GM12878 (cell line): ENCODE results near the gene UAP1L1. TPM values are rescaled to one million over a fixed set of nuclear protein-coding genes. Genes with fewer than 3 reads are reported as not detected.

Source experiments
- ATAC-seq: fragments of 200-7000 bp; cut with Tn5 transposase; 3 replicates; pipeline ENCODE4 v1.9.1; 2020; ENCODE audit warnings: mild to moderate bottlenecking, moderate library complexity
- BruUV-seq: library from RNA; stranded (reverse); fragments of 400-500 nt; replicated peaks from 2 replicates; lab custom pipeline; 2021; lab: Mats Ljungman, UMichigan
- CTCF ChIA-PET: fragments of 300-600 bp; sonication (Branson Sonifier 250); formaldehyde crosslinking; extraction: SDS; loops from one replicate; lab custom pipeline; 2021; ENCODE audit warnings: inconsistent platforms; lab: Yijun Ruan, JAX
- POLR2A ChIA-PET: fragments of 350-600 bp; formaldehyde crosslinking; extraction: SDS; loops from one replicate; lab custom pipeline; 2021; ENCODE audit warnings: inconsistent platforms; lab: Charles Lee
- RAD21 ChIA-PET: fragments of 300-600 bp; sonication (Branson Sonifier 250); formaldehyde crosslinking; loops from one replicate; lab custom pipeline; 2023; ENCODE audit warnings: antibody characterized with exemption; ENCODE audit not compliant: unreplicated experiment; lab: Charles Lee
- SMC1A ChIA-PET: fragments of 300-600 bp; sonication (Branson Sonifier 250); formaldehyde crosslinking; loops from one replicate; lab custom pipeline; 2023; ENCODE audit not compliant: unreplicated experiment, uncharacterized antibody; lab: Charles Lee
- DNase-seq: peaks from one replicate; pipeline ENCODE4 v3.0.0-alpha.2; 2011; ENCODE audit warnings: low read depth, low spot score
- FAIRE-seq: peaks from 3 replicates; lab custom pipeline; 2011; peaks lifted over from hg19 to GRCh38; lab: Jason Lieb, UNC
- H2AFZ ChIP-seq: 2 replicates; pipeline ENCODE4 v1.6.0; 2011; ENCODE audit warnings: low read depth, low read length, control low read depth; ENCODE audit not compliant: control insufficient read depth
- H3K27ac ChIP-seq: 2 replicates; pipeline ENCODE4 v1.5.1; 2011; ENCODE audit warnings: control low read depth; ENCODE audit not compliant: control insufficient read depth, insufficient read depth
- H3K27me3 ChIP-seq, 2 experiments: replicated peaks in 1 of 2; 2 replicates each; pipeline versions ENCODE4 v1.6.0 to v1.6.1; 2011; ENCODE audit warnings: low read length in 1 of 2; ENCODE audit not compliant: control insufficient read depth in 2 of 2, insufficient read depth in 2 of 2
- H3K36me3 ChIP-seq, 2 experiments: 2 replicates each; pipeline ENCODE4 v1.5.1; 2011; ENCODE audit warnings: low read length in 1 of 2; ENCODE audit not compliant: control insufficient read depth in 2 of 2, insufficient read depth in 2 of 2
- H3K4me1 ChIP-seq: 2 replicates; pipeline ENCODE4 v1.6.1; 2011; ENCODE audit warnings: mild to moderate bottlenecking, low read length, moderate library complexity, mixed read lengths; ENCODE audit not compliant: control insufficient read depth, insufficient read depth
- H3K4me2 ChIP-seq: 2 replicates; pipeline ENCODE4 v1.6.0; 2011; ENCODE audit warnings: control low read depth; ENCODE audit not compliant: control insufficient read depth, insufficient read depth
- H3K4me3 ChIP-seq: fragments of 200-600 bp; sonication (generic); 2 replicates; pipeline ENCODE4 v1.5.1; 2016
- H3K79me2 ChIP-seq: 2 replicates; pipeline ENCODE4 v1.6.0; 2011; ENCODE audit warnings: low read length; ENCODE audit not compliant: control insufficient read depth, insufficient read depth
- H3K9ac ChIP-seq: 2 replicates; pipeline ENCODE4 v1.8.0; 2011; ENCODE audit warnings: low read length, control low read depth, mixed read lengths; ENCODE audit not compliant: control insufficient read depth, insufficient read depth
- H3K9me3 ChIP-seq: replicated peaks from 3 replicates; pipeline ENCODE4 v1.5.1; 2011; ENCODE audit warnings: mild to moderate bottlenecking, low read length; ENCODE audit not compliant: control insufficient read depth, insufficient read depth
- H4K20me1 ChIP-seq: 2 replicates; pipeline ENCODE4 v1.6.0; 2011; ENCODE audit not compliant: control insufficient read depth, insufficient read depth
- FOXK2 ChIP-seq: fragments of 450-650 bp; IDR thresholded peaks from 2 replicates; pipeline ENCODE4 v1.6.1; 2017; ENCODE audit warnings: mild to moderate bottlenecking, moderate library complexity
- IKZF2 ChIP-seq, 2 experiments: fragments of 450-650 bp; IDR thresholded peaks; 2 replicates each; pipeline ENCODE4 v1.6.1; 2017; ENCODE audit warnings: mild to moderate bottlenecking in 2 of 2, moderate library complexity in 2 of 2
- NRF1 ChIP-seq: conservative IDR thresholded peaks from 2 replicates; pipeline ENCODE4 v1.6.1; 2011; ENCODE audit warnings: mild to moderate bottlenecking, low read depth, low read length, improper control_type of control experiment
- PML ChIP-seq: IDR thresholded peaks from 2 replicates; pipeline ENCODE4 v1.6.1; 2012; ENCODE audit warnings: low read length, inconsistent platforms
- RFX5 ChIP-seq: IDR thresholded peaks from 2 replicates; pipeline ENCODE4 v1.6.1; 2011; ENCODE audit warnings: low read depth, low read length, improper control_type of control experiment
- TAF1 ChIP-seq: IDR thresholded peaks from 2 replicates; pipeline ENCODE4 v1.6.1; 2011; ENCODE audit warnings: mild to moderate bottlenecking, low read depth, low read length, borderline replicate concordance
- TARDBP ChIP-seq: IDR thresholded peaks from 2 replicates; pipeline ENCODE4 v1.6.1; 2016; ENCODE audit warnings: borderline replicate concordance
- TCF7 ChIP-seq: IDR thresholded peaks from 2 replicates; pipeline ENCODE4 v1.6.1; 2014; ENCODE audit warnings: antibody characterized with exemption, borderline replicate concordance
- ZNF622 ChIP-seq: fragments of 450-650 bp; IDR thresholded peaks from 2 replicates; pipeline ENCODE4 v1.6.1; 2017; ENCODE audit warnings: mild to moderate bottlenecking, inconsistent platforms
- WGBS: methylation state at CpG from one replicate; pipeline ENCODE4 v1.1.6; 2016; ENCODE audit warnings: low lambda C conversion rate; ENCODE audit not compliant: insufficient replicate concordance, insufficient coverage; ENCODE audit errors: missing lambda C conversion rate; 5-methylcytosine and 5-hydroxymethylcytosine counted together
- in situ Hi-C: fragments of 300-500 bp; cut with MboI; formaldehyde crosslinking; loops from 9 replicates; pipeline ENCODE4 v1.14.3; 2018; ENCODE audit warnings: mixed read lengths
- intact Hi-C: fragments of 100-400 bp; cut with micrococcal nuclease; formaldehyde crosslinking; loops from one replicate; pipeline ENCODE4 v1.14.2; 2022; ENCODE audit not compliant: unreplicated experiment
- polyA plus RNA-seq, 11 experiments: library from polyadenylated mRNA; depleted of rRNA in 4 of 11; unstranded in 6 of 11; stranded (reverse) in 5 of 11; fragments of >200 nt; fragmentation: Nextera tagmentation in 4 of 11; fragmentation: Illumina TruSeq in 1 of 11; extraction: Ambion mirVana in 4 of 11; extraction: Trizol in 1 of 11; gene quantifications; 1 replicate in 1 of 11; 2 replicates in 10 of 11; pipeline versions ENCODE4 v1.2.1 to v1.2.3, GENCODE V29; 2011 to 2016; ENCODE audit warnings: inconsistent platforms in 2 of 11, missing spikeins in 2 of 11, low read depth in 1 of 11
- total RNA-seq, 4 experiments: library from RNA; depleted of rRNA in 3 of 4; stranded (reverse); fragments of >200 nt in 3 of 4; fragmentation: Illumina TruSeq in 1 of 4; extraction: Trizol in 1 of 4; gene quantifications; 2 replicates each; pipeline versions ENCODE4 v1.2.1 to v1.2.3, GENCODE V29; 2013 to 2021
- TF ChIP-seq, protein P1 (sequence below): fragments of 450-650 bp; IDR thresholded peaks from 2 replicates; pipeline ENCODE4 v1.6.1; 2017; ENCODE audit warnings: borderline replicate concordance
- TF ChIP-seq, protein P2 (sequence below): IDR thresholded peaks from 2 replicates; pipeline ENCODE4 v1.6.1; 2011; ENCODE audit warnings: low read depth, low read length, improper control_type of control experiment, borderline replicate concordance
- TF ChIP-seq, protein P3 (sequence below): IDR thresholded peaks from 2 replicates; pipeline ENCODE4 v1.6.1; 2011; ENCODE audit warnings: mild to moderate bottlenecking, low read depth, low read length, moderate library complexity; ENCODE audit not compliant: insufficient replicate concordance
- TF ChIP-seq, protein P4 (sequence below): fragments of 450-650 bp; formaldehyde crosslinking; IDR thresholded peaks from 2 replicates; pipeline ENCODE4 v1.4.0; 2022; ENCODE audit warnings: mild to moderate bottlenecking, moderate library complexity

UAP1L1 gene
- total and polyA plus RNA-seq, 10 of the 15 experiments (the other 5 are each of a cell fraction or from before 2014, with no cell fraction given), result 0.29 to 15.7 (median 5.8) TPM

DNA sequence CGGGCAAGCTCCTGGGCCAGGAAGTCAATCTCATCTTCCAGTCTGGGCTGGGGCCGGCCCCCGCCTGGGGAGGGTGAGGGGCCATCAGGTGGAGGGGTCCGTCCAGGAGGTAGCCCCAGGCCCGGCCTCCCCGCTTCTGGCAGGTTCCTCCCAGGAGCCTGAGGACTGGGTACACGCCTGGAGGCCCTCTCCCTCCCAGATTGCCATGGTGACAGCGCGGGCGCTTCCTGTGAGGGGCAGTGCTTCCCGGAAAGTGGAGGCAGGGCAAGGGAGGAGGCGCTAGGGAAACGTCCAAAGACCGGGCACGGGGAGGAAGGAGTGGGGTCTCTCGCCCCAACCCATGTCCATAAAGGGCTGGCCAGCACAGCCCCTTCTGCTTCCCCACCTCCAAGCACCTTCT, 36.2 kb upstream of the UAP1L1 start (continued):
- TF ChIP-seq TARDBP, result no peak
- TF ChIP-seq, protein P1, sequence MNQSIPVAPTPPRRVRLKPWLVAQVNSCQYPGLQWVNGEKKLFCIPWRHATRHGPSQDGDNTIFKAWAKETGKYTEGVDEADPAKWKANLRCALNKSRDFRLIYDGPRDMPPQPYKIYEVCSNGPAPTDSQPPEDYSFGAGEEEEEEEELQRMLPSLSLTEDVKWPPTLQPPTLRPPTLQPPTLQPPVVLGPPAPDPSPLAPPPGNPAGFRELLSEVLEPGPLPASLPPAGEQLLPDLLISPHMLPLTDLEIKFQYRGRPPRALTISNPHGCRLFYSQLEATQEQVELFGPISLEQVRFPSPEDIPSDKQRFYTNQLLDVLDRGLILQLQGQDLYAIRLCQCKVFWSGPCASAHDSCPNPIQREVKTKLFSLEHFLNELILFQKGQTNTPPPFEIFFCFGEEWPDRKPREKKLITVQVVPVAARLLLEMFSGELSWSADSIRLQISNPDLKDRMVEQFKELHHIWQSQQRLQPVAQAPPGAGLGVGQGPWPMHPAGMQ, result no peak
- TF ChIP-seq, protein P2, sequence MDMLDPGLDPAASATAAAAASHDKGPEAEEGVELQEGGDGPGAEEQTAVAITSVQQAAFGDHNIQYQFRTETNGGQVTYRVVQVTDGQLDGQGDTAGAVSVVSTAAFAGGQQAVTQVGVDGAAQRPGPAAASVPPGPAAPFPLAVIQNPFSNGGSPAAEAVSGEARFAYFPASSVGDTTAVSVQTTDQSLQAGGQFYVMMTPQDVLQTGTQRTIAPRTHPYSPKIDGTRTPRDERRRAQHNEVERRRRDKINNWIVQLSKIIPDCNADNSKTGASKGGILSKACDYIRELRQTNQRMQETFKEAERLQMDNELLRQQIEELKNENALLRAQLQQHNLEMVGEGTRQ, result no peak
- TF ChIP-seq RFX5, result no peak

DNA sequence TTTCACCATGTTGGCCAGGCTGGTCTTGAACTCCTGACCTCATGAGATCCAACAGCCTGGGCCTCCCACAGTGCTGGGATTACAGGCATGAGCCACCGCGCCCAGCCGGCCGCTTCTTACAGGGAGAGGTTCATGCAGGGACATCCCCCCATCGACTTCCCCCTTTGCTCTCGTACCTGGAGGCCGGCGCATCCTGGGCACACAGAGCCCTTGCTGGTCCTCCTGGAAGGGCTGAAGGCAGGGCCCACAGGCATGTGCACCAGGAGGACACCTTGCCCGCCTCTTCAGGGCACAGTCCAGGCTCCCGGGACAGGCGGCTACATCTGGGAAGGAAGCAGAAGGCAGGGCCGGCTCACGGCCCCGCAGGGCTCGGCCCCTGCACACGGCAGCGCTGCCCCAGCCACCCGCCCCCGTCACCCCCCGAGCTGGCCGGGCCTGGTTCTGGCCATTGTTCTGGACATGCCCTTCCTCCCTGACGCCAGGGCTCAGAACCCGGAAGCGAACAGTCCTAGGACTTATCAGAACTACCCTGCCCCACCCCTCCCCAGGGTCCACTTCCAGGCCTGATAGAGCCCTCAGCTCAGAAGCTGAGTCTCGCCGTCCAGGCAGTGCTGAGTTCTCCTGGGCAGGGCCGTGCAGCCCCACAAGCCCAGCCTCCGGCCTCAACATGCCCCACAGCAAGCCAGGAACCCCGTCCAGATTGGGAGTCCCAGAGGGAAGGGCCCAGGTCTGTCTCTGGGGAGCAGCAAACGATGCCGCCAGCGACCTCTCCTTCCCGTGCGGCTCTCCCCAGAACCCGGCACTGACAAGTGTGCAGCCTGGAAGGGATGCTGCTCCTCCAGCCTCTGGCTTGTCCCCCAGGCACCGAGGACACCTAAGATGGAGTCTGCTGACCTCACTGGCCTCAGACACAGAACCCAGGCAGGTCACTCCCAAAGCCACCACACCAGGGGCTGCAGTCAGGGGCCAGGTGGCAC, 34.3 kb upstream of the UAP1L1 start:
- no TSS peak for BruUV-seq
- H3K27me3 ChIP-seq, result peaks cover 9 to 13% of the 10 kb centered on the region in 2 experiments; a peak in 3 of 4 replicates
- no peak overlapping the region for H3K9ac ChIP-seq
- CTCF ChIA-PET, result no interaction called here
- H2AFZ ChIP-seq, result no peak overlapping the region
- H3K79me2 ChIP-seq, result no peaks in the 10 kb centered on the region
- intact Hi-C loops (loop anchor here (10.0 kb wide), 1 partner anchor 182 kb away; the partner anchor contains the start of genes CYSRT1, RNF208 and RNF224), in situ Hi-C loops (no loop called here)
- SMC1A ChIA-PET, result no interaction called here
- no peak overlapping the region for H3K4me3 ChIP-seq
- FAIRE-seq, result no peak
- POLR2A ChIA-PET, result no interaction called here
- no peaks in the 10 kb centered on the region for H3K4me1 ChIP-seq
- H3K27ac ChIP-seq, result no peak overlapping the region
- H3K36me3 ChIP-seq, result no peaks in the 10 kb centered on the region
- WGBS, result 56% methylated on average over 35 of the region's 36 CpGs
- DNase-seq, result no peak
- H4K20me1 ChIP-seq, result no peaks in the 10 kb centered on the region
- ATAC-seq, result no peak
- H3K9me3 ChIP-seq, result no peaks in the 10 kb centered on the region
- H3K4me2 ChIP-seq, result no peak overlapping the region
- RAD21 ChIA-PET, result no interaction called here
- TF ChIP-seq ZNF622, result no peak
- no peak for TF ChIP-seq TCF7
- TF ChIP-seq, protein P1, result no peak
- TF ChIP-seq TAF1, result no peak
- no peak for TF ChIP-seq NRF1
- no peak for TF ChIP-seq IKZF2 (IDR thresholded peaks at IDR 0.05)
- no peak for TF ChIP-seq PML
- TF ChIP-seq, protein P3, sequence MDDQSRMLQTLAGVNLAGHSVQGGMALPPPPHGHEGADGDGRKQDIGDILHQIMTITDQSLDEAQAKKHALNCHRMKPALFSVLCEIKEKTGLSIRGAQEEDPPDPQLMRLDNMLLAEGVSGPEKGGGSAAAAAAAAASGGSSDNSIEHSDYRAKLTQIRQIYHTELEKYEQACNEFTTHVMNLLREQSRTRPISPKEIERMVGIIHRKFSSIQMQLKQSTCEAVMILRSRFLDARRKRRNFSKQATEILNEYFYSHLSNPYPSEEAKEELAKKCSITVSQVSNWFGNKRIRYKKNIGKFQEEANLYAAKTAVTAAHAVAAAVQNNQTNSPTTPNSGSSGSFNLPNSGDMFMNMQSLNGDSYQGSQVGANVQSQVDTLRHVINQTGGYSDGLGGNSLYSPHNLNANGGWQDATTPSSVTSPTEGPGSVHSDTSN, result no peak
- TF ChIP-seq, protein P4, sequence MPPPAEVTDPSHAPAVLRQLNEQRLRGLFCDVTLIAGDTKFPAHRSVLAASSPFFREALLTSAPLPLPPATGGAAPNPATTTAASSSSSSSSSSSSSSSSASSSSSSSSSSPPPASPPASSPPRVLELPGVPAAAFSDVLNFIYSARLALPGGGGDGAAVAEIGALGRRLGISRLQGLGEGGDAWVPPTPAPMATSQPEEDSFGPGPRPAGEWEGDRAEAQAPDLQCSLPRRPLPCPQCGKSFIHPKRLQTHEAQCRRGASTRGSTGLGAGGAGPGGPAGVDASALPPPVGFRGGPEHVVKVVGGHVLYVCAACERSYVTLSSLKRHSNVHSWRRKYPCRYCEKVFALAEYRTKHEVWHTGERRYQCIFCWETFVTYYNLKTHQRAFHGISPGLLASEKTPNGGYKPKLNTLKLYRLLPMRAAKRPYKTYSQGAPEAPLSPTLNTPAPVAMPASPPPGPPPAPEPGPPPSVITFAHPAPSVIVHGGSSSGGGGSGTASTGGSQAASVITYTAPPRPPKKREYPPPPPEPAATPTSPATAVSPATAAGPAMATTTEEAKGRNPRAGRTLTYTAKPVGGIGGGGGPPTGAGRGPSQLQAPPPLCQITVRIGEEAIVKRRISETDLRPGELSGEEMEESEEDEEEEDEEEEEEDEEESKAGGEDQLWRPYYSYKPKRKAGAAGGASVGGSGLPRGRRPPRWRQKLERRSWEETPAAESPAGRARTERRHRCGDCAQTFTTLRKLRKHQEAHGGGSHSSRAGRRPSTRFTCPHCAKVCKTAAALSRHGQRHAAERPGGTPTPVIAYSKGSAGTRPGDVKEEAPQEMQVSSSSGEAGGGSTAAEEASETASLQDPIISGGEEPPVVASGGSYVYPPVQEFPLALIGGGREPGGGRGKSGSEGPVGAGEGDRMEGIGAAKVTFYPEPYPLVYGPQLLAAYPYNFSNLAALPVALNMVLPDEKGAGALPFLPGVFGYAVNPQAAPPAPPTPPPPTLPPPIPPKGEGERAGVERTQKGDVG, result no peak
- TF ChIP-seq FOXK2, result no peak
